D341Med (cell line): ENCODE measurements around the gene ARFGAP3.
A peak's percentile ranks its signal among the peaks of the same experiment; 100 is the strongest.
"Not testable (repeated sequence)": the region's sequence is repeated elsewhere in the genome, so short reads cannot be mapped to it uniquely, and the experiment has no call there.

Experiments
- DNase-seq: peaks from one replicate; pipeline ENCODE4 v3.0.0; 2012; ENCODE audit warnings: low spot score

The ARFGAP3 gene

GRCh38 chr22:42768385-42769035, 88.6 kb downstream of the ARFGAP3 start:
- DNase-seq: peak; percentile 26

- no peak for DNase-seq
Measured at GRCh38 chr22:42766860-42767259, 90.2 kb downstream of the ARFGAP3 start.

GRCh38 chr22:42764895-42765363, 92.1 kb downstream of the ARFGAP3 start:
- peak; percentile 18 for DNase-seq

GRCh38 chr22:42763965-42764480, 93.0 kb downstream of the ARFGAP3 start:
- peak; percentile 23 for DNase-seq

- DNase-seq: peak; percentile 26
Measured at GRCh38 chr22:42760806-42761565, 96.1 kb downstream of the ARFGAP3 start.

- DNase-seq: no peak
Measured at GRCh38 chr22:42758931-42759629, 98.0 kb downstream of the ARFGAP3 start.

- not testable (repeated sequence) for DNase-seq
Measured at GRCh38 chr22:42755553-42755952, 101.5 kb downstream of the ARFGAP3 start.

GRCh38 chr22:42755121-42755520, 102.0 kb downstream of the ARFGAP3 start:
- not testable (repeated sequence) for DNase-seq

- no peak for DNase-seq
Measured at GRCh38 chr22:42754658-42755057, 102.4 kb downstream of the ARFGAP3 start.

- peak; percentile 20 for DNase-seq
Measured at GRCh38 chr22:42752912-42753311, 104.2 kb downstream of the ARFGAP3 start.

- peak; percentile 38 for DNase-seq
Measured at GRCh38 chr22:42752230-42752746, 104.8 kb downstream of the ARFGAP3 start.

- not testable (repeated sequence) for DNase-seq
Measured at GRCh38 chr22:42750421-42750820, 106.7 kb downstream of the ARFGAP3 start.

GRCh38 chr22:42747701-42748513, 109.2 kb downstream of the ARFGAP3 start:
- DNase-seq: peak; percentile 27
